Measurements from ENCODE around the gene CLIC4.

CLIC4 gene

DNA sequence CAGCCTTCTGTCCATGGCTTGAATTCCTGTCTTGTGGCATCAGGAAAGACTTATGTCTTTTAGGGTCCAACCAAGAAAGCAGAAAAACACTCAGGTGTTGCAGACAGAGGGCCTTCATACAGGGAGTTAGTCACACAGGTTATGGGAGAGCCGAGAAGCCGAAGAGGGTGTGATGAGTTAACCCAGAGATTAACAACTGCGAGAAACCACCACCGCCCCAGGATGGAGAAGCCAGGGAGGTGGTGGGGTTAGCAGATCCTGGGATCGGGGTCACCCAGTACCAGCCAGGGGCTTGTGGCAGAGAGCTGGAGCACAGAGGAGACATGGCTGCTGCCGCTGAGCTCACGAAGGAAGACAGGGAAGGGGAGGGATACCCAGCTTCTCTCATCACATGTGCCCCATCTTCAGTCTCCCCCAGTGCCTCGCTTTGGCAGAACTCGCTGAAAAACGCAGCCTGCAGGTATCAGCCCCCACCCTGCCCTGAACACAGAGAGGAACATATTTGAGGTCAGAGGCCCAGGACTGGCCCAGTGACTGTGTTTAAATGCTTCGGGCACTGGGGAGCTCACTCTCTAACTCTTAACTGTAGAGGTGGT is 126.2 kb downstream of the CLIC4 start:
- TF ChIP-seq ZFP30 (CRISPR knock-in tag; IDR thresholded peaks at IDR 0.05): no peak
- TF ChIP-seq CSDC2 (CRISPR knock-in tag; IDR thresholded peaks at IDR 0.05): no peak
- no peak for TF ChIP-seq ZFP3 (CRISPR knock-in tag; IDR thresholded peaks at IDR 0.05)
- TF ChIP-seq GLIS3 (CRISPR knock-in tag; IDR thresholded peaks at IDR 0.05): no peak
- TF ChIP-seq ZNF70 (CRISPR knock-in tag; IDR thresholded peaks at IDR 0.05): no peak
- no peak for TF ChIP-seq SNAI2 (CRISPR knock-in tag; IDR thresholded peaks at IDR 0.05)
- TF ChIP-seq, protein P1, sequence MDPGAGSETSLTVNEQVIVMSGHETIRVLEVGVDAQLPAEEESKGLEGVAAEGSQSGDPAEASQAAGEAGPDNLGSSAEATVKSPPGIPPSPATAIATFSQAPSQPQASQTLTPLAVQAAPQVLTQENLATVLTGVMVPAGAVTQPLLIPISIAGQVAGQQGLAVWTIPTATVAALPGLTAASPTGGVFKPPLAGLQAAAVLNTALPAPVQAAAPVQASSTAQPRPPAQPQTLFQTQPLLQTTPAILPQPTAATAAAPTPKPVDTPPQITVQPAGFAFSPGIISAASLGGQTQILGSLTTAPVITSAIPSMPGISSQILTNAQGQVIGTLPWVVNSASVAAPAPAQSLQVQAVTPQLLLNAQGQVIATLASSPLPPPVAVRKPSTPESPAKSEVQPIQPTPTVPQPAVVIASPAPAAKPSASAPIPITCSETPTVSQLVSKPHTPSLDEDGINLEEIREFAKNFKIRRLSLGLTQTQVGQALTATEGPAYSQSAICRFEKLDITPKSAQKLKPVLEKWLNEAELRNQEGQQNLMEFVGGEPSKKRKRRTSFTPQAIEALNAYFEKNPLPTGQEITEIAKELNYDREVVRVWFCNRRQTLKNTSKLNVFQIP (CRISPR knock-in tag; IDR thresholded peaks at IDR 0.05; ENCODE audit: borderline replicate concordance, low read depth): no peak
- TF ChIP-seq PPARA (CRISPR knock-in tag; IDR thresholded peaks at IDR 0.05; ENCODE audit: borderline replicate concordance): no peak
- TF ChIP-seq RARB (CRISPR knock-in tag; IDR thresholded peaks at IDR 0.05): no peak
- TF ChIP-seq ISL1 (CRISPR knock-in tag; IDR thresholded peaks at IDR 0.05): no peak
- TF ChIP-seq, protein P2, sequence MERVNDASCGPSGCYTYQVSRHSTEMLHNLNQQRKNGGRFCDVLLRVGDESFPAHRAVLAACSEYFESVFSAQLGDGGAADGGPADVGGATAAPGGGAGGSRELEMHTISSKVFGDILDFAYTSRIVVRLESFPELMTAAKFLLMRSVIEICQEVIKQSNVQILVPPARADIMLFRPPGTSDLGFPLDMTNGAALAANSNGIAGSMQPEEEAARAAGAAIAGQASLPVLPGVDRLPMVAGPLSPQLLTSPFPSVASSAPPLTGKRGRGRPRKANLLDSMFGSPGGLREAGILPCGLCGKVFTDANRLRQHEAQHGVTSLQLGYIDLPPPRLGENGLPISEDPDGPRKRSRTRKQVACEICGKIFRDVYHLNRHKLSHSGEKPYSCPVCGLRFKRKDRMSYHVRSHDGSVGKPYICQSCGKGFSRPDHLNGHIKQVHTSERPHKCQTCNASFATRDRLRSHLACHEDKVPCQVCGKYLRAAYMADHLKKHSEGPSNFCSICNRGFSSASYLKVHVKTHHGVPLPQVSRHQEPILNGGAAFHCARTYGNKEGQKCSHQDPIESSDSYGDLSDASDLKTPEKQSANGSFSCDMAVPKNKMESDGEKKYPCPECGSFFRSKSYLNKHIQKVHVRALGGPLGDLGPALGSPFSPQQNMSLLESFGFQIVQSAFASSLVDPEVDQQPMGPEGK (CRISPR knock-in tag; IDR thresholded peaks at IDR 0.05; ENCODE audit: borderline replicate concordance): no peak
- TF ChIP-seq OSR1 (CRISPR knock-in tag; IDR thresholded peaks at IDR 0.05): no peak
- TF ChIP-seq, protein P3, sequence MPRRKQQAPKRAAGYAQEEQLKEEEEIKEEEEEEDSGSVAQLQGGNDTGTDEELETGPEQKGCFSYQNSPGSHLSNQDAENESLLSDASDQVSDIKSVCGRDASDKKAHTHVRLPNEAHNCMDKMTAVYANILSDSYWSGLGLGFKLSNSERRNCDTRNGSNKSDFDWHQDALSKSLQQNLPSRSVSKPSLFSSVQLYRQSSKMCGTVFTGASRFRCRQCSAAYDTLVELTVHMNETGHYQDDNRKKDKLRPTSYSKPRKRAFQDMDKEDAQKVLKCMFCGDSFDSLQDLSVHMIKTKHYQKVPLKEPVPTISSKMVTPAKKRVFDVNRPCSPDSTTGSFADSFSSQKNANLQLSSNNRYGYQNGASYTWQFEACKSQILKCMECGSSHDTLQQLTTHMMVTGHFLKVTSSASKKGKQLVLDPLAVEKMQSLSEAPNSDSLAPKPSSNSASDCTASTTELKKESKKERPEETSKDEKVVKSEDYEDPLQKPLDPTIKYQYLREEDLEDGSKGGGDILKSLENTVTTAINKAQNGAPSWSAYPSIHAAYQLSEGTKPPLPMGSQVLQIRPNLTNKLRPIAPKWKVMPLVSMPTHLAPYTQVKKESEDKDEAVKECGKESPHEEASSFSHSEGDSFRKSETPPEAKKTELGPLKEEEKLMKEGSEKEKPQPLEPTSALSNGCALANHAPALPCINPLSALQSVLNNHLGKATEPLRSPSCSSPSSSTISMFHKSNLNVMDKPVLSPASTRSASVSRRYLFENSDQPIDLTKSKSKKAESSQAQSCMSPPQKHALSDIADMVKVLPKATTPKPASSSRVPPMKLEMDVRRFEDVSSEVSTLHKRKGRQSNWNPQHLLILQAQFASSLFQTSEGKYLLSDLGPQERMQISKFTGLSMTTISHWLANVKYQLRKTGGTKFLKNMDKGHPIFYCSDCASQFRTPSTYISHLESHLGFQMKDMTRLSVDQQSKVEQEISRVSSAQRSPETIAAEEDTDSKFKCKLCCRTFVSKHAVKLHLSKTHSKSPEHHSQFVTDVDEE (CRISPR knock-in tag; IDR thresholded peaks at IDR 0.05): no peak
- no peak for ATAC-seq

DNA sequence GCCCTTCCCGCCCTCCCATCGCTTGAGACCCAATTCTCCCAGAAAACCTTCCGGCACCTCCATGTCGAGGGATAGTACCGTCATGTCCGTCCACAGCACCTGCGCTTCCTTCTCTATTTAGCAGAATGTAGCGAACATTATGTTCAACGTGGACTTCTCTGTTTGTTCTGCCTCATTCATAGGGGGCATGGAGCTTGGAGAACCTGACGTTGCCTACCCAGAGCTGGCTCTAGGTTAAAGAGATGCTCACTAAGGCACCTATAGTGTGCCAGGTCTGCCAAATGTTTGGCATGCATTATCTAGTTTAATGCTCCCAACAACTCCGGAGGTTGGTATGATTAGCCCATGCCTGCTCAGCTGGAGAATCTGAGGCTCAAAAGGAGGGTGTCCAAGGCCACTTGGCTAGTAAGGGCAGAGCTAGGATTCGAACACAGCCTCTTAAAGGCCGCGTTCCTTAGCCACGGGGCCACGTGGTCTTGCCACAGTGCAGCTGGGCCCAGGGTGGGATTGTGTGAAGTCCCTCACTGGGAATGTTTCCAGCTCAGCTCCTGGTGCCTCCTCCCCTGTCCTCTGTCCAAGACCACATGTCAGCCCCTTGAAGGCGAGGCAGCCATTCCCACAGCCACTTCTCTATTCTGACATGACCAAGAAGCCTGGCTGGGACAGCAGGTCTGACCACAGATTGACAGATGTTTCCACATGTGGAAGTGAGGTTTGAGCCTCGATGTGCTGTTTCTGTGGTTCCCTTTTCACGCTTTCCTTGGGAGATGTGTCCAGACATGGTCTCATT is 127.0 kb downstream of the CLIC4 start:
- ATAC-seq: no peak
- TF ChIP-seq, protein P1 (CRISPR knock-in tag; IDR thresholded peaks at IDR 0.05; ENCODE audit: borderline replicate concordance, low read depth): no peak
- TF ChIP-seq PPARA (CRISPR knock-in tag; IDR thresholded peaks at IDR 0.05; ENCODE audit: borderline replicate concordance): no peak
- no peak for TF ChIP-seq ZNF70 (CRISPR knock-in tag; IDR thresholded peaks at IDR 0.05)
- TF ChIP-seq, protein P4, sequence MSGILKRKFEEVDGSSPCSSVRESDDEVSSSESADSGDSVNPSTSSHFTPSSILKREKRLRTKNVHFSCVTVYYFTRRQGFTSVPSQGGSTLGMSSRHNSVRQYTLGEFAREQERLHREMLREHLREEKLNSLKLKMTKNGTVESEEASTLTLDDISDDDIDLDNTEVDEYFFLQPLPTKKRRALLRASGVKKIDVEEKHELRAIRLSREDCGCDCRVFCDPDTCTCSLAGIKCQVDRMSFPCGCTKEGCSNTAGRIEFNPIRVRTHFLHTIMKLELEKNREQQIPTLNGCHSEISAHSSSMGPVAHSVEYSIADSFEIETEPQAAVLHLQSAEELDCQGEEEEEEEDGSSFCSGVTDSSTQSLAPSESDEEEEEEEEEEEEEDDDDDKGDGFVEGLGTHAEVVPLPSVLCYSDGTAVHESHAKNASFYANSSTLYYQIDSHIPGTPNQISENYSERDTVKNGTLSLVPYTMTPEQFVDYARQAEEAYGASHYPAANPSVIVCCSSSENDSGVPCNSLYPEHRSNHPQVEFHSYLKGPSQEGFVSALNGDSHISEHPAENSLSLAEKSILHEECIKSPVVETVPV (CRISPR knock-in tag; IDR thresholded peaks at IDR 0.05): no peak
- no peak for TF ChIP-seq OSR1 (CRISPR knock-in tag; IDR thresholded peaks at IDR 0.05)
- TF ChIP-seq ARNTL (CRISPR knock-in tag; IDR thresholded peaks at IDR 0.05; ENCODE audit: borderline replicate concordance, low read depth): no peak
- no peak for TF ChIP-seq RARB (CRISPR knock-in tag; IDR thresholded peaks at IDR 0.05)
- TF ChIP-seq ISL1 (CRISPR knock-in tag; IDR thresholded peaks at IDR 0.05): no peak
- no peak for TF ChIP-seq ZFP30 (CRISPR knock-in tag; IDR thresholded peaks at IDR 0.05)
- no peak for TF ChIP-seq BACH2 (CRISPR knock-in tag; IDR thresholded peaks at IDR 0.05; ENCODE audit: borderline replicate concordance)
- TF ChIP-seq CSDC2 (CRISPR knock-in tag; IDR thresholded peaks at IDR 0.05): no peak
- TF ChIP-seq TOX (CRISPR knock-in tag; IDR thresholded peaks at IDR 0.05; ENCODE audit: borderline replicate concordance): no peak
- no peak for TF ChIP-seq TCF4 (CRISPR knock-in tag; IDR thresholded peaks at IDR 0.05; ENCODE audit: borderline replicate concordance)
- TF ChIP-seq, protein P5, sequence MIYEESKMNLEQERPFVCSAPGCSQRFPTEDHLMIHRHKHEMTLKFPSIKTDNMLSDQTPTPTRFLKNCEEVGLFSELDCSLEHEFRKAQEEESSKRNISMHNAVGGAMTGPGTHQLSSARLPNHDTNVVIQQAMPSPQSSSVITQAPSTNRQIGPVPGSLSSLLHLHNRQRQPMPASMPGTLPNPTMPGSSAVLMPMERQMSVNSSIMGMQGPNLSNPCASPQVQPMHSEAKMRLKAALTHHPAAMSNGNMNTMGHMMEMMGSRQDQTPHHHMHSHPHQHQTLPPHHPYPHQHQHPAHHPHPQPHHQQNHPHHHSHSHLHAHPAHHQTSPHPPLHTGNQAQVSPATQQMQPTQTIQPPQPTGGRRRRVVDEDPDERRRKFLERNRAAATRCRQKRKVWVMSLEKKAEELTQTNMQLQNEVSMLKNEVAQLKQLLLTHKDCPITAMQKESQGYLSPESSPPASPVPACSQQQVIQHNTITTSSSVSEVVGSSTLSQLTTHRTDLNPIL (CRISPR knock-in tag; IDR thresholded peaks at IDR 0.05; ENCODE audit: low read depth): no peak
- no peak for TF ChIP-seq ESRRG (CRISPR knock-in tag; IDR thresholded peaks at IDR 0.05)
- TF ChIP-seq ZFP3 (CRISPR knock-in tag; IDR thresholded peaks at IDR 0.05): no peak
- no peak for TF ChIP-seq ZNF8 (CRISPR knock-in tag; IDR thresholded peaks at IDR 0.05)
- TF ChIP-seq GLIS3 (CRISPR knock-in tag; IDR thresholded peaks at IDR 0.05): no peak
- no peak for TF ChIP-seq SNAI2 (CRISPR knock-in tag; IDR thresholded peaks at IDR 0.05)
